Activated T-helper 1 cell treated with anti-CD3 and anti-CD28 coated beads, Interleukin-12 subunit alpha, Interleukin-12 subunit beta, Interleukin-2, Interleukin-4 antibody, amounts not matched to agents 30 ng/mL and 10 ng/mL and 1 ng/mL, durations not matched to agents 14 hours and 24 hours and 36 hours (primary cell): Measurements from ENCODE around the gene TTC23. TPM values are rescaled to one million over a fixed set of nuclear protein-coding genes. Genes with fewer than 3 reads are reported as not detected.
A peak's percentile ranks its signal among the peaks of the same experiment; 100 is the strongest.

Source experiments
- DNase-seq: peaks from one replicate; pipeline ENCODE4 v3.0.0; 2021; ENCODE audit warnings: low spot score
- H3K27ac Mint-ChIP-seq: one replicate; pipeline ENCODE4 v1.8.0; 2021; ENCODE audit warnings: mild to moderate bottlenecking, mixed read lengths
- H3K27me3 Mint-ChIP-seq: one replicate; pipeline ENCODE4 v1.8.0; 2022; ENCODE audit warnings: mild to moderate bottlenecking, moderate library complexity, mixed read lengths; ENCODE audit not compliant: insufficient read depth
- H3K36me3 Mint-ChIP-seq: one replicate; pipeline ENCODE4 v1.8.0; 2021; ENCODE audit warnings: low read depth, mixed read lengths
- H3K4me1 Mint-ChIP-seq: one replicate; pipeline ENCODE4 v1.8.0; 2021; ENCODE audit warnings: low read depth, mixed read lengths
- H3K4me3 Mint-ChIP-seq: one replicate; pipeline ENCODE4 v1.8.0; 2021; ENCODE audit warnings: mild to moderate bottlenecking, moderate library complexity, mixed read lengths
- H3K9me3 Mint-ChIP-seq: one replicate; pipeline ENCODE4 v1.8.0; 2021; ENCODE audit warnings: mixed read lengths
- intact Hi-C: fragments of 100-400 bp; cut with micrococcal nuclease; formaldehyde crosslinking; loops from one replicate; pipeline ENCODE4 v1.15.1; 2024
- total RNA-seq: library from RNA; stranded (reverse); gene quantifications from 2 replicates; pipeline ENCODE4 v1.2.3, GENCODE V29; 2022

TTC23 gene
- total RNA-seq, 1 donor from 2014 or later, result 5.0 TPM

- Mint-ChIP-seq H3K4me3 (no peak overlapping the region), H3K4me1 (no peaks in the 10 kb centered on the region), H3K36me3 (no peaks in the 10 kb centered on the region), H3K27ac (no peak overlapping the region), H3K27me3 (peaks cover 46% of the 10 kb centered on the region), H3K9me3 (no peaks in the 10 kb centered on the region)
- intact Hi-C loops, result loop anchor here (1.0 to 10.0 kb wide), 2 partner anchors 113 to 654 kb away; no protein-coding TSS in a partner anchor
- DNase-seq, result peak; percentile 41
Observed at GRCh38 chr15:99100245-99101173, 148.9 kb downstream of the TTC23 start.

- no peak for DNase-seq
- Mint-ChIP-seq H3K9me3 (no peaks in the 10 kb centered on the region), H3K36me3 (no peaks in the 10 kb centered on the region), H3K27ac (no peak overlapping the region), H3K27me3 (peaks cover 46% of the 10 kb centered on the region), H3K4me3 (no peak overlapping the region), H3K4me1 (no peaks in the 10 kb centered on the region)
- intact Hi-C loops, result loop anchor here (1.0 to 10.0 kb wide), 2 partner anchors 114 to 655 kb away; no protein-coding TSS in a partner anchor
Observed at GRCh38 chr15:99099661-99100060, 149.7 kb downstream of the TTC23 start.

GRCh38 chr15:99098991-99099390 is 150.4 kb downstream of the TTC23 start:
- H3K36me3 Mint-ChIP-seq, result no peaks in the 10 kb centered on the region
- H3K4me3 Mint-ChIP-seq, result no peak overlapping the region
- H3K9me3 Mint-ChIP-seq, result no peaks in the 10 kb centered on the region
- H3K27ac Mint-ChIP-seq, result no peak overlapping the region
- no peak for DNase-seq
- H3K4me1 Mint-ChIP-seq, result no peaks in the 10 kb centered on the region
- intact Hi-C loops, result no loop called here
- H3K27me3 Mint-ChIP-seq, result peaks cover 51% of the 10 kb centered on the region

GRCh38 chr15:99098426-99098825 is 151.0 kb downstream of the TTC23 start:
- peaks cover 47% of the 10 kb centered on the region for H3K27me3 Mint-ChIP-seq
- H3K9me3 Mint-ChIP-seq, result no peaks in the 10 kb centered on the region
- no peaks in the 10 kb centered on the region for H3K36me3 Mint-ChIP-seq
- H3K4me1 Mint-ChIP-seq, result no peaks in the 10 kb centered on the region
- intact Hi-C loops, result no loop called here
- DNase-seq, result no peak
- no peak overlapping the region for H3K4me3 Mint-ChIP-seq
- no peak overlapping the region for H3K27ac Mint-ChIP-seq

- H3K9me3 Mint-ChIP-seq, result no peaks in the 10 kb centered on the region
- H3K4me3 Mint-ChIP-seq, result no peak overlapping the region
- no peaks in the 10 kb centered on the region for H3K36me3 Mint-ChIP-seq
- no peak for DNase-seq
- no peaks in the 10 kb centered on the region for H3K4me1 Mint-ChIP-seq
- no peak overlapping the region for H3K27ac Mint-ChIP-seq
- intact Hi-C loops, result no loop called here
- peaks cover 45% of the 10 kb centered on the region for H3K27me3 Mint-ChIP-seq
Observed at GRCh38 chr15:99097441-99098410, 151.7 kb downstream of the TTC23 start.

- Mint-ChIP-seq H3K4me1 (no peaks in the 10 kb centered on the region), H3K36me3 (no peaks in the 10 kb centered on the region), H3K27me3 (peaks cover 38% of the 10 kb centered on the region), H3K9me3 (no peaks in the 10 kb centered on the region), H3K27ac (no peak overlapping the region), H3K4me3 (no peak overlapping the region)
- intact Hi-C loops, result no loop called here
- DNase-seq, result no peak
Observed at GRCh38 chr15:99096894-99097426, 152.4 kb downstream of the TTC23 start.

GRCh38 chr15:99096173-99096893 is 153.0 kb downstream of the TTC23 start:
- intact Hi-C loops, result no loop called here
- Mint-ChIP-seq H3K27ac (no peak overlapping the region), H3K36me3 (no peaks in the 10 kb centered on the region), H3K9me3 (no peaks in the 10 kb centered on the region), H3K4me3 (no peak overlapping the region), H3K27me3 (peaks cover 32% of the 10 kb centered on the region), H3K4me1 (no peaks in the 10 kb centered on the region)
- no peak for DNase-seq

- peaks cover 3% of the 10 kb centered on the region for H3K4me1 Mint-ChIP-seq
- H3K27ac Mint-ChIP-seq, result no peak overlapping the region
- H3K36me3 Mint-ChIP-seq, result no peaks in the 10 kb centered on the region
- no peak overlapping the region for H3K4me3 Mint-ChIP-seq
- H3K9me3 Mint-ChIP-seq, result no peaks in the 10 kb centered on the region
- no peak for DNase-seq
- peaks cover 30% of the 10 kb centered on the region for H3K27me3 Mint-ChIP-seq
- intact Hi-C loops, result no loop called here
Observed at GRCh38 chr15:99095626-99096025, 153.8 kb downstream of the TTC23 start.

GRCh38 chr15:99092554-99093172 is 156.7 kb downstream of the TTC23 start:
- Mint-ChIP-seq H3K36me3 (no peaks in the 10 kb centered on the region), H3K27me3 (peaks cover 12% of the 10 kb centered on the region), H3K4me3 (no peak overlapping the region), H3K4me1 (peaks cover 12% of the 10 kb centered on the region), H3K9me3 (no peaks in the 10 kb centered on the region), H3K27ac (no peak overlapping the region)
- no peak for DNase-seq
- intact Hi-C loops, result no loop called here

GRCh38 chr15:99090938-99091337 is 158.4 kb downstream of the TTC23 start:
- Mint-ChIP-seq H3K27me3 (peaks cover 5% of the 10 kb centered on the region), H3K9me3 (no peaks in the 10 kb centered on the region), H3K4me1 (peaks cover 12% of the 10 kb centered on the region), H3K4me3 (no peak overlapping the region), H3K27ac (no peak overlapping the region), H3K36me3 (no peaks in the 10 kb centered on the region)
- intact Hi-C loops, result no loop called here
- DNase-seq, result no peak

GRCh38 chr15:99090011-99090699 is 159.2 kb downstream of the TTC23 start:
- Mint-ChIP-seq H3K27me3 (peaks cover 5% of the 10 kb centered on the region), H3K36me3 (no peaks in the 10 kb centered on the region), H3K4me1 (peaks cover 12% of the 10 kb centered on the region), H3K4me3 (no peak overlapping the region), H3K27ac (no peak overlapping the region), H3K9me3 (no peaks in the 10 kb centered on the region)
- intact Hi-C loops, result no loop called here
- DNase-seq, result no peak
